GM19099 (cell line): ENCODE results near the gene SSTR1.

Experiments
- POLR2A ChIP-seq: IDR thresholded peaks from 3 replicates; pipeline ENCODE4 v1.6.1; 2011; ENCODE audit warnings: low read depth; ENCODE audit not compliant: insufficient read length; ENCODE audit errors: extremely low read depth

Gene SSTR1

GRCh38 chr14:38198425-38198824 lies 9.3 kb upstream of the SSTR1 start:
- no peak for TF ChIP-seq POLR2A

DNA sequence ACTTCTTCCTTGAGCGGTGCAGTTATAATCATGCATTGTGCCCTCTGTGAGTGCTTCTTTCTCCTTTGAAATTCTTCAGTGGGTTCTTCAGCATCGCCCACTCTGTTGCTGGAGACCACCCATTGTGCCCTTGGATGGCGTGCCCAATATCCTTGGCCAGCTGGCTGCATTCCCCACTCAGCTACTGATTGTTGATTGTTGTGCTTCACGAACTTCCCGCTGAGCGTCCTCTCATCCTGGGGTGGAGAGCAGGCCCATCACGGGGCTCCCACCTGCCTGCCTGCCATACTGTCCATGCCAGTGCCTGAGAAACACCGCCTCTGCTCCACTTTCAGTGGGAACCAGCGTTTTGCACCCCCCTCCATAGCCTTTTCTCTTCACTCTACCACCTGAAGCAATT lies 8.6 kb upstream of the SSTR1 start:
- no peak for TF ChIP-seq POLR2A

- no peak for TF ChIP-seq POLR2A
Measured at GRCh38 chr14:38199739-38200138, 8.0 kb upstream of the SSTR1 start.

DNA sequence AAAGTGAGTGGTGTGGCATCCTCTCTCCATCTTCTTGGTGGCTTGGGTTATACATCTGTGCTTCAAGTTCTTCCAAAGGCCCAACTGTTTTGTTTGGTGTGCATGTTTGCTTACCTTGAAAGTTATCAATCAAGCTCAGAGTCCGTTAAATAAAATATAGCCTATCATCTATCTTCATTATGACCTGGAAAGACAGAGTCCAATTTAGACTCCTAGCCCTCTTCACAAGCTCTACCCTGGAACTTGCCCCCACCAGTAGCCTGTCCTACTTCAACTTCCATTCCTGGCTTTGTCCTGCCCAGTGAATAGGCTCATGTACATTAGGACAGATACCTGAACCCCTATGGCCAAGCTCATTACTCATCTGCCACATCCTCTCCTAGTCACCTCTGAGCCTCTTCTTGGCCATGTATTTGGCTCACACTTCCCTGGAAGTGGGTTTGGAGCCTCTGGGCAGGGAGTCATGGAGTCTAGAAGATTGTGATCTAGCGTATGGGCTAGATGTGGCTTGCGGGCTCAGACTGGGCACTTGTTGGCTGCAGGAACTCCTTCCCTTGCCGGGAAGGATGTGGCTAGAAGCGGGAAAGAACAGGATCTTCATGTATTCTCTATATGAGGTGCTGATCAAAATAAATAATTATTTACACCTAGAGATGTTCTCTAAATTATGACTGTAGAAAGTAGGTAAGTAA lies 6.4 kb upstream of the SSTR1 start:
- no peak for TF ChIP-seq POLR2A

DNA sequence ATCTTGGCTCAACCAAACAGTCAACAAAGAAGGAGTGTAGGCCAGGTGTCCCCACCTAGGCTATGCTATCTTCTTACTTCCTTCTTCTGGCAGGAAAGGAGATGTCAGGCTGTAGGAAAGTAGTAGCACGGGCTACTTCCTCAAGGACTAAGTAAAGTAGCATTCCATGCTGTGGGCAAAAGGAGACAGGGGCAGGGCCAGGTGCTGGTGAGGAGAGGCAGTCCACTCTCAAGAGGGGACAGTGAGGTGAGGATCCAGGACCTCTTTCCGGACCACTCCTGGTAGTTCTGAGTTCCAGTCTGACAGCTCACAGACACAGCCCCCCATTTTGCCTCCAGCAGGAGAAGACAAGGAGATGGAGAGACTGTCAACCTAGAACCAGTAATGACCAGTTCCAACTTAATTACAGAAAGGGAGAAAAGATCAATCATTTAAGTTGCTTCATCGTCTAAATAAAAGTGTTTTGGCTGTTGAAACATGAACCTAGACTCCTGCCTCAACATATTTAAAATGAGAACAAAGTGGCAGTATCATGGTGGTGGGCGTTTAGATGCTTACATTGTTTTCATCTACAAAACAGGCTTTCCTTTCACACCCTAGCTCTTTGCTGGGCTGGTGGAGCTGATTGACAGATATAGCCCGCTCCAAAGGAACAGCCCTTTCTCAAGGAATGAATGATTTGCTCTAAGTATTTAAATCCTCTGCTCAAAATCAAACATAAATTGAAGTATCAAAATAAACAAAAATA lies 5.1 kb upstream of the SSTR1 start:
- TF ChIP-seq POLR2A: no peak

GRCh38 chr14:38203929-38204718 lies 3.6 kb upstream of the SSTR1 start:
- no peak for TF ChIP-seq POLR2A

- no peak for TF ChIP-seq POLR2A
Measured at GRCh38 chr14:38204719-38205115, 3.0 kb upstream of the SSTR1 start.

DNA sequence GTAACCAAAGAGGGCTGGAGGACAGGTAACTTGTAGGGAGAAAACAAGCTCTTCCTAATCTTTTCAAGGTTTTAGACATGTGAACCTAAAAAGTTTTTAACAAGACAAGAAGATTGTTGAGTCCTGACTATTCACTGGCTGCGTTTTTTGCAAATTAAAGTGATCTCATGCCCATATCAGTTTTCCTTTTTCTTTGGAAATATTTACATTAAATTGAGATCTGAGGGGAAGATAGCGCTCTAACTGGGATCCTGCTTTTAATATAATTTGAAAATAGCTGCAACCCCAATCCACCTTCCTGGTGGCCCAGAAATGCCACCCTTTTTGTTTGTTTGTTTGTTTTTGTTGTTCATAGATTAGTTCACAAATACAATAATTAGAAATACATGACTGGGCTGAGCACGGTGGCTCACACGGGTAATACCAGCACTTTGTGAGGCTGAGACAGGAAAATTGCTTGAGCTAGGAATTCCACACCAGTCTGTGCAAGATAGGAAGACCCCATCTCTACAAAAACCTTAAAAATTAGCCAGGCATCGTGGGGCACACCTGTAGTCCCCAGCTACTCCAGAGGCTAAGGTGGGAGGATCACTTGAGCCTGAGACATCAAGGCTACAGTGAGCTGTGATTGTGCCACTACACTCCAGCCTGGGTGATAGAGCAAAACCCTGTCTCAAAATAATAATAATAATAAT lies 2.4 kb upstream of the SSTR1 start:
- no peak for TF ChIP-seq POLR2A

DNA sequence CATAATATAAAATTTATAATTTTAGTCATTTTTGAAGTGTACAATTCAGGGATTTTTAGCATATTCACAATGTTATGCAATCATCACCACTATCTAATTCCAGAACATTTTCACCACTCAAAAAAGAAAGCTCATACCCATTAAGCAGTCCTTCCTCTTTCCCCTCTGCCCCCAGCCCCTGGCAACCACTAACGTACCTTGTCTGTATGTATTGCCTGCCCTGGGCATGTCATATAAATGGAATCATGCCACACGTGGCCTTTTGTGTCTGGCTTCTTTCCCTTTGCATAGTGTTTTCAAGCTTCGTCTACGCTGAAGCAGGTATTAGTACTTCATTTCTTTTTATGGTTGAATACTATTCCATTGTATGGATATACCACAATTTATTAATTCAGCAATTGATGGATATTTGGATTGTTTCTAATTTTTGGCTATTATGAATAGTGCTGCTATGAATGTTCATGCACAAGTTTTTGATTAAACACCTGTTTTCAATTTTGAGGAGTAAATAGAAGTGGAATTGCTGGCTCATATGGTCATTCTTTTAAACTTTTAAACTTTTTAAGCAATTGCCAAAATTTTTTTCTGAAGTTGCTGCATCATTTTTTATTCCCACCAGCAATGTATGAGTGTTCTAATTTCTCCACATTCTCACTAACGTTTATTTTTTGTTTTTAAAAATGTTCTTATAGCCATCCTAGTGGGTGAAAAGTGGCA lies 1.6 kb upstream of the SSTR1 start:
- no peak for TF ChIP-seq POLR2A

GRCh38 chr14:38206689-38207376 lies 871 bp upstream of the SSTR1 start:
- TF ChIP-seq POLR2A: no peak

GRCh38 chr14:38207377-38207735 lies 348 bp upstream of the SSTR1 start:
- TF ChIP-seq POLR2A: no peak

GRCh38 chr14:38208618-38209562 lies 1.2 kb downstream of the SSTR1 start:
- TF ChIP-seq POLR2A: no peak
